ENCODE data around the gene LGSN.
"Not testable (repeated sequence)": the region's sequence is repeated elsewhere in the genome, so short reads cannot be mapped to it uniquely, and the experiment has no call there.

Gene LGSN

GRCh38 chr6:63227928-63228894 is 91.6 kb downstream of the LGSN start:
- DNase-seq, result not testable (repeated sequence)

- not testable (repeated sequence) for DNase-seq
Observed at GRCh38 chr6:63225987-63226386, 93.8 kb downstream of the LGSN start.

Data from DMS 273 treated with DMSO at 0.1 percent for 48 hours (cell line).